H1 (cell line): Measurements from ENCODE around the gene INCENP. TPM values are rescaled to one million over a fixed set of nuclear protein-coding genes. Genes with fewer than 3 reads are reported as not detected.

Experiments
- CHD7 ChIP-seq: fragments of 300-600 bp; sonication (generic); IDR thresholded peaks from 2 replicates; pipeline ENCODE4 v1.7.1; 2012; ENCODE audit warnings: low read length, moderate library complexity, mild to moderate bottlenecking, inconsistent platforms; ENCODE audit not compliant: insufficient replicate concordance
- MAFK ChIP-seq: IDR thresholded peaks from 2 replicates; pipeline ENCODE4 v1.6.1; 2012; ENCODE audit warnings: low read depth, mild to moderate bottlenecking, improper control_type of control experiment, low read length
- polyA plus RNA-seq, 7 experiments: library from polyadenylated mRNA; depleted of rRNA in 3 of 7; stranded (reverse) in 5 of 7; unstranded in 2 of 7; fragments of >200 nt in 5 of 7; fragments of 200-250 nt in 2 of 7; gene quantifications; 1 replicate in 5 of 7; 2 replicates in 1 of 7; 4 replicates in 1 of 7; pipeline versions ENCODE4 v1.2.1 to v1.2.3, GENCODE V29; 2011 to 2013; ENCODE audit warnings: missing spikeins in 2 of 7, mixed read lengths in 2 of 7
- total RNA-seq: library from RNA; stranded (reverse); fragmentation: NEBNext Ultra II Directional; extraction: Animal tissue kit (Norgen Biotek cat#: 25700); gene quantifications from 2 replicates; pipeline ENCODE4 v1.2.1, GENCODE V29; 2021

Gene INCENP
- total and polyA plus RNA-seq, 2 of the 8 experiments (the other 6 are each of a cell fraction or from before 2014, with no cell fraction given) = 25.4 to 132 TPM

GRCh38 chr11:62082292-62082657 is 41.5 kb upstream of the INCENP start (continued):
- TF ChIP-seq CHD7 (no peak), MAFK (0 out of 2 replicates have a peak, but pooled peaks have one; percentile 0)
